ENCODE data around the gene RASGRF2.

GRCh38 chr5:80967500-80968181, 7.5 kb downstream of the RASGRF2 start:
- TF ChIP-seq POLR2AphosphoS5 (IDR thresholded peaks at IDR 0.05; ENCODE audit: borderline replicate concordance, low read depth, low read length): no peak
- TF ChIP-seq EZH2 (IDR thresholded peaks at IDR 0.05): no peak
- TF ChIP-seq FOXP2 (optimal IDR thresholded peaks at IDR 0.05; ENCODE audit: control extremely low read depth, extremely low read length, insufficient read depth): no peak
